NCI-H1930 (cell line): ENCODE data around the gene PLA2G4F.
A peak's percentile ranks its signal among the peaks of the same experiment; 100 is the strongest.

Source experiments
- DNase-seq, 2 experiments: peaks; one replicate each; lab custom pipeline; 2025; lab: John Stamatoyannopoulos, UW

Gene PLA2G4F

GRCh38 chr15:42148808-42149492, 7.5 kb downstream of the PLA2G4F start:
- DNase-seq: no peak

GRCh38 chr15:42147431-42147735, 9.1 kb downstream of the PLA2G4F start:
- DNase-seq: no peak

- no peak for DNase-seq
Measured at GRCh38 chr15:42146551-42147430, 9.6 kb downstream of the PLA2G4F start.

- no peak for DNase-seq
Measured at GRCh38 chr15:42145546-42146455, 10.6 kb downstream of the PLA2G4F start.

GRCh38 chr15:42144841-42145375, 11.5 kb downstream of the PLA2G4F start:
- no peak for DNase-seq

- no peak for DNase-seq
Measured at GRCh38 chr15:42143866-42144625, 12.4 kb downstream of the PLA2G4F start.

GRCh38 chr15:42143356-42143755, 13.1 kb downstream of the PLA2G4F start:
- no peak for DNase-seq

GRCh38 chr15:42141795-42142667, 14.4 kb downstream of the PLA2G4F start:
- no peak for DNase-seq

GRCh38 chr15:42141246-42141645, 15.2 kb downstream of the PLA2G4F start:
- no peak for DNase-seq

- no peak for DNase-seq
Measured at GRCh38 chr15:42140383-42141070, 15.9 kb downstream of the PLA2G4F start.

GRCh38 chr15:42139596-42139995, 16.8 kb downstream of the PLA2G4F start:
- DNase-seq: no peak

- DNase-seq: no peak
Measured at GRCh38 chr15:42138968-42139386, 17.5 kb downstream of the PLA2G4F start.

- DNase-seq: no peak
Measured at GRCh38 chr15:42138411-42138810, 18.0 kb downstream of the PLA2G4F start.

GRCh38 chr15:42137461-42138261, 18.8 kb downstream of the PLA2G4F start:
- peak in 1 of 2 experiments; percentile 8 for DNase-seq

GRCh38 chr15:42136513-42136912, 19.9 kb downstream of the PLA2G4F start:
- no peak for DNase-seq

GRCh38 chr15:42135351-42135750, 21.1 kb downstream of the PLA2G4F start:
- DNase-seq: no peak

GRCh38 chr15:42134617-42135245, 21.7 kb downstream of the PLA2G4F start:
- no peak for DNase-seq

- peak; percentile 8 to 10 for DNase-seq
Measured at GRCh38 chr15:42133886-42134502, 22.4 kb downstream of the PLA2G4F start.
